Renal cortex interstitium (tissue), 11 donors: ENCODE results near the gene SACS. TPM values are rescaled to one million over a fixed set of nuclear protein-coding genes. Genes with fewer than 3 reads are reported as not detected.
A peak's percentile ranks its signal among the peaks of the same experiment; 100 is the strongest.
"Not testable (repeated sequence)": the region's sequence is repeated elsewhere in the genome, so short reads cannot be mapped to it uniquely, and the experiment has no call there.

Source experiments
- DNase-seq, 11 donors: peaks; one replicate each; pipeline ENCODE4 v3.0.0-alpha.2; 2013; ENCODE audit warnings: low read depth in 9 of 11, low spot score in 4 of 11; ENCODE audit errors: extremely low read depth in 1 of 11
- polyA plus RNA-seq, 3 donors: library from polyadenylated mRNA; unstranded; fragments of 120-200 nt; gene quantifications; one replicate each; pipeline ENCODE4 v1.2.1, GENCODE V29; 2013; ENCODE audit not compliant: insufficient read length in 3 of 3

Gene SACS
- polyA plus RNA-seq, 3 donors = 9.5 to 13.5 (median 12.5) TPM

- peak in 1 of 11 donors; percentile 19 for DNase-seq
Observed at GRCh38 chr13:23427342-23427843, 6.1 kb downstream of the SACS start.

DNA sequence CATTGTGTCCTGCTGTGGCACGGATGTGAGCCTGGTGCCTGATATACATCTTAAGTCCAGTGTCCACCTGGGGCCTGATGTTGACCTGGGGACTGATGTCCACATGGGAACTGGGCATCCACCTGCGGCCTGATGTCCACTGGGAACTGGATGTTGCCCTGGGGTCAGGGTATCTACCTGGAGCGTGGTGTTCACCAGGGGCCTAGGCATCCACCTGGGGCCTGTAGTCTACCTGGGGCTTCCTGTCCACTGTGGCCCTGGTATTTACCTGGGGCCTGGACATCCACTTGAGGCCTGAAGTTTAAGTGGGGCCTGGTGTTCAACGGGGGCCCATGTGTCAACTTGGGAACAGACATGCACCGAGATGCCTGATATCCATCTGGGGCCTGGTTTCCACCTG lies 11.9 kb downstream of the SACS start:
- no peak for DNase-seq

- DNase-seq = no peak
Observed at GRCh38 chr13:23418776-23419683, 14.5 kb downstream of the SACS start.

DNA sequence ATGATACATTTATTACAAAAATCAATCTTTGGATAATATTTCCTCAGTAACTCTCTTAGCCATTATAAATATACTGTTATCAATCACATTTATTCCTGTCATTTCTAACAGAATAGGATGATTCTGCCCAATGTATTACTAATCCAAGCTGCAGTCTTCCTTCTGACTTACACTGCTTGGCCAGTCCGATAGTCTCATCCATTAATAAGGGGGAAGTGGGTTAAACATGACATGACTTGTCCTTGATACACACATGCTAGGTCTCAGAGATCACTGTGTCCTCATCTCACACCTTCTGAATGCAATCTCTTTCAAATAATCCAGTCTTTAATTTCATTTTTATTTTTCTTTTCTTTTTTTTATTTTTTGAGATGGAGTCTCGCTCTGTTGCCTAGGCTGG lies 18.8 kb downstream of the SACS start:
- no peak for DNase-seq

GRCh38 chr13:23411706-23412105 lies 21.8 kb downstream of the SACS start:
- no peak for DNase-seq

DNA sequence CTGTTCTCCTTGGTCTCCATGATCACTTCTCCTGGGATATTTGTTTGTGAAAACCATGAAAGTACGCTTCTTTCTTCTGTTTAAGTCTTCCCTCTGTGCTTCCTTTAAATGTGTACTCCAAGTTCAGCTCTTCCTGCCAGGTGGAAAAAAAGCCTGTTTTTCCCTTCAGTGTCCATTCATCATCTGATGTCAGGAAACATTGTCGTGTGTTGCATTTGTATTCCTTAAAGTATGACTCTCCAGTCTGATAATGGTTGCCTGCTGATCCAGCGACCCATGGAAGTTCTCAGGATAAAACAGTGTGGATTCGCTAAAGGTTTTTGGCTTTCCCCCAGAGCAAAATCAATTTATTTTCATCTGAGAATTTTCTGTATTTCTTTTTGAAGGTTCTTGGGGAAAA lies 22.3 kb downstream of the SACS start:
- no peak for DNase-seq

- DNase-seq = no peak
Observed at GRCh38 chr13:23408026-23408425, 25.5 kb downstream of the SACS start.

- not testable (repeated sequence) for DNase-seq
Observed at GRCh38 chr13:23401156-23401555, 32.3 kb downstream of the SACS start.

DNA sequence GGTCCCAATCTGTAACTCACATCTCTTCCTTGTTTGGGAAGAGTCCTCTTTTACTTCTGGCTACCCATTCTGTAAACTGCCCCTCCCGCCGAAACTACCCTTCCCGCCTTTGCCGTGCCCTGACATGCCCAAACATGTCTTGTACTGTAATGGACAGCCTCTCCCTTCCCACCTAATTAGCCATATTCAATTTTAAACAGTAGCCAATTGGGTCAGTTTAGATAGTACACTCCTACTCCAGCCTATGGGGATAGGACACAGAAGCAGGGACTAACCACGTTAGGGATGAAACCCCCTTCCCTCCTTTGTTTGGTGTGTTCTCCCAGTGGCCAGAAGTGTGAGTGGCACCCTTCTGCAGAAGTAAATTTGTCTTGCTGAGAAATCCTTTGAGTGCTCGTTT lies 34.2 kb downstream of the SACS start:
- DNase-seq = no peak

GRCh38 chr13:23394821-23395220 lies 38.7 kb downstream of the SACS start:
- no peak for DNase-seq

- DNase-seq = no peak
Observed at GRCh38 chr13:23392925-23393645, 40.4 kb downstream of the SACS start.

DNA sequence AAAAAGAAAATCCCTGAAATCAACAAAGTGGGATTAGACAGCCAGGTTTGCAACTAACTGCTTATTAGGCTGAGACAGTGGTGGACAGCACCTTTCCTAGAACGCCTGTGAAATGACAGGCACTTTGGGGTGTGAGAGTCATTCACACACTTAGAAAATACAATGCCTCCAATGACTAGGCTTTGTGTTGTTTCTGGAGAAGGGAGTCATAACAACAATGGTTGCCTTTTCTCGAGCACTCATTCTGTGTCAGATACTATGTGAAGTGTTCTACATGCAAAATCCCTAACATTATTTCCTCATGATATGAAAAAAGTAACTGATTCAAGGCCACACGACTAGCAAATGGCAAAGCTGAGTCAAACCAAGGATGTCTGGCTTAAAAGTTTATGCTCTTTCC lies 41.2 kb downstream of the SACS start:
- DNase-seq = no peak

DNA sequence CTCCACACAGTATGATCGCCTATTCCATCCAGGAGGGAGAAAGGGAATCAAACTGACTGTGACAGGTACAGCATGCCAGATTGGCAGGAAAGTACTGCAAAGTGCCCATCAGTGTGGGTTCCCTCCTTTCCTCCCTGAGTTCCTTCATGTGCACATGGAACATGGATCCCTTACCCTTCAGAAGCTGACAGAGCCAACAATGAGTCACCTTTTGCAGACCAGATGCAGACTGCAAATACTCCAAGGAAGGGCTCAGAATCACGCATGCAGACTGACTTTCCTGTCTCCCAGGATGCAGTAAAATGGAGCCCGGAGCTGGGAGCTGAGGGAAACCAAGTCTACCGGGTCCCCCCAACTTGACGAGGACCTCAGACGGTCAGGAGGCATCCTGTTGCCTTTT lies 41.8 kb downstream of the SACS start:
- no peak for DNase-seq

DNA sequence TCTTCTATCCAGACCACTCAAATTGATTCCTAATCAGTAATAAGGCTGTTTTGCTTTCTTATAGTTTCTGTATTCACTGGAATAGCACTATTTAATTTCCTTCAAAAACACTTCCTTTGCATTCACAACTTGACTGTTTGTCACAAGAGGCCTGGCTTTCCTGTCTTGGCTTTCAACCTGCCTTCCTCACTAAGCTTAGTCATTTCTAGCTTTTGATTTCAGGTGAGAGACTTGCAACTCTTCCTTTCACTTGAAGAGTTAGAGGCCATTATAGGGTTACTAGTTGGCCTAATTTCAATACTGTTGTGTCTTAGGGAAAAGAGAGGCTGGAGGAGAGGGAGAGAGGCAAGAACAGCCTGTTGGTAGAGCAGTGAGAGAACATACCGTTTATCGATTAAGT lies 47.0 kb downstream of the SACS start:
- no peak for DNase-seq

- DNase-seq = no peak
Observed at GRCh38 chr13:23385931-23386330, 47.6 kb downstream of the SACS start.

GRCh38 chr13:23384111-23384510 lies 49.4 kb downstream of the SACS start:
- no peak for DNase-seq

DNA sequence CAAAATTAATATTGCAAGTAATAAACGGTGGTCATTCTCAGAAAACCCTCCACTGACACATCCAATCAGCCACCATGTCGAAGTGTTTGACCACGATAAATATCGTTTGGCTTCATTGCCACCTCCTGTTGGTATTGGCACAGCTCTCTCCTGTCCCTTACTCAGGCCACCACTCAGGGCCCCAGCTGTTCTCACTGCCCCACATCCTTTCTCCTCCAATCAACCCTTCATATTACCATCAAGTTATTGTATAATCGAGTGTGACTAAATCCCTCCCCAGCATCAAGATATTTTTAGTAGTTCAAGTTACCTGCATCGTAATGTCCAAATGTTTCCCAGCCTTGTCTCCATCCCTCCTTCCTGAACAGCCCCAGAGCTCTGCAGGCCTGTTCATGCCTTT lies 50.4 kb downstream of the SACS start:
- no peak for DNase-seq

GRCh38 chr13:23381866-23382265 lies 51.6 kb downstream of the SACS start:
- no peak for DNase-seq

GRCh38 chr13:23380534-23380933 lies 53.0 kb downstream of the SACS start:
- DNase-seq = no peak

- no peak for DNase-seq
Observed at GRCh38 chr13:23377983-23378632, 55.4 kb downstream of the SACS start.
